Posterior vena cava (tissue), 2 donors: ENCODE measurements around the gene KRT15. TPM values are rescaled to one million over a fixed set of nuclear protein-coding genes. Genes with fewer than 3 reads are reported as not detected.

Source experiments
- DNase-seq: peaks from one replicate; pipeline ENCODE4 v3.0.0-alpha.2; 2020; ENCODE audit warnings: low spot score
- intact Hi-C, 2 donors: fragments of 100-400 bp; cut with DNase I; formaldehyde crosslinking; loops; one replicate each; pipeline versions ENCODE4 v1.14.1 to v1.14.2; 2022 to 2023
- total RNA-seq, 2 donors: library from RNA; stranded (reverse); fragmentation: NEBNext Ultra II Directional; extraction: Animal tissue kit (Norgen Biotek cat#: 25700); gene quantifications; one replicate each; pipeline ENCODE4 v1.2.1, GENCODE V29; 2021
- donor health status: DM: yes; HTN: yes; CAD: no.
- donor health status: DM: yes; HTN: yes; CAD: no.

KRT15 gene
- total RNA-seq, 2 donors from 2014 or later: not detected

GRCh38 chr17:41490000-41490990 lies 28.4 kb downstream of the KRT15 start:
- intact Hi-C loops: no loop called here
- DNase-seq: peak; percentile 22

DNA sequence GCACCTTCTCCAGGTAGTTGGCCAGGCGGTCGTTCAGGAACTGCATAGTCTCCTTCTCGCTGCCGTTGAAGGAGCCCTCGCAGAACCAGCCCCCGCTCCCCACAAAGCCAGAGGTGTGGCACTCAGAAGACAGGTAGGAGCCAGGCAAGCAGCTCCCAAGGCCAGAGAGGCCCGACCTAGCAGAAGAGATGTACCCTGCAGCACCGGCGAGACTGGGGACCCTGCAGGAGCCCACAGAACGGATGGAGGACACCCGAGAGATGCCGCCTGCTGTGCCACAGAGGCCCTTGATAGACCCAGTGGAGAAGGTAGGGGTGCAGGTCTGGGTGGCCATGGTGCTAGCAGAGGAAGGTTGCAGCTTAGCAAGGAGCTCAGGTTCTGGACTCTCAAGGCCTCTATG lies 29.2 kb downstream of the KRT15 start, which contains the start of gene KRT36:
Gene KRT36, minus strand, starts transcription at position 380 of the 400 bp plus-strand sequence. Its CDS starts 46 bp downstream, at position 334.
- intact Hi-C loops: no loop called here
- peak; percentile 55 for DNase-seq

GRCh38 chr17:41486809-41487530 lies 31.7 kb downstream of the KRT15 start:
- DNase-seq: peak; percentile 83
- intact Hi-C loops: no loop called here

- DNase-seq: peak; percentile 62
- intact Hi-C loops: no loop called here
Observed at GRCh38 chr17:41486316-41486715, 32.4 kb downstream of the KRT15 start.

- peak; percentile 38 for DNase-seq
- intact Hi-C loops: no loop called here
Observed at GRCh38 chr17:41484920-41485904, 33.5 kb downstream of the KRT15 start.

- DNase-seq: peak; percentile 66
- intact Hi-C loops: no loop called here
Observed at GRCh38 chr17:41483991-41484826, 34.5 kb downstream of the KRT15 start.

GRCh38 chr17:41483531-41483930 lies 35.2 kb downstream of the KRT15 start:
- peak; percentile 66 for DNase-seq
- intact Hi-C loops: no loop called here

DNA sequence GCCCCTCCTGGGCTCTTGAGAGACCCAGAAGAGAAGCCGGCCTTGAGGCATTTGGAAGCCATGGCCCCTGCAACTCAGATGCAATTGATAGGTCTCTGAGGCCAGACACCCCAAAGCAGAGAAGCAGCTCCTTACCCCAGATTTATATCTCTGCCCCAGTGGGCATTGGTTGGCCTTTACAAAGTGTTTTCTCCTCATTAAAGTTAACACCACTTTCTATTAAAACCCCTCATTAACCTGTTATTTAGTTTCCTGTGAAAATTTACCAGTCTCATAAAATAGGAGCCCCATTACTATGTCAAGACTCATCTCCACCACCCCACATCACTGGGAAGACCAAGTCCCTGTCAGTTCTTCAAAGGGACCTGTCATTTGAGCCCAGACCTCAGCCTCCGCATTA lies 37.7 kb downstream of the KRT15 start, which contains the start of gene KRT35:
Gene KRT35, minus strand, starts transcription at position 116 of the 400 bp plus-strand sequence. Its CDS starts 54 bp downstream, at position 62.
- no peak for DNase-seq
- intact Hi-C loops: no loop called here

- DNase-seq: peak; percentile 71
- intact Hi-C loops: no loop called here
Observed at GRCh38 chr17:41480581-41480980, 38.1 kb downstream of the KRT15 start.

DNA sequence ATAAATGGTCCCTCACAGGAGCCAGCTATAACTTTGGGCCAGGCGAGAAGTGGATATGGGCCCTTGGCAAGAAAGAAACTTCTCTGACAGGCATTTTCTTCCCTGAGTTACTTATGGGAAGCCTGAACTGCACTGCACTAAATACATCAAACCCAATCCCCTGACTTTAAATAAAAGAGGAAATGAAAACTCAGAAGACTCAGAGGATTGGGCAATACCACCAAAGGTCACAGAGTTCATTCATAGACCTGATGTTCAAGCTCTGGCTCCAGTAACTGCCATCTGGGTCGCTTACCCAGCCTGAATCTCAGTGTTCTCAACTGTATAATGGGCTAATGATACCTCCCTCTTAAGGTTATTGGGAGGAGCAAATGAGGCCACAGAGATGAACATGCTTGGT lies 38.6 kb downstream of the KRT15 start:
- no peak for DNase-seq
- intact Hi-C loops: no loop called here

DNA sequence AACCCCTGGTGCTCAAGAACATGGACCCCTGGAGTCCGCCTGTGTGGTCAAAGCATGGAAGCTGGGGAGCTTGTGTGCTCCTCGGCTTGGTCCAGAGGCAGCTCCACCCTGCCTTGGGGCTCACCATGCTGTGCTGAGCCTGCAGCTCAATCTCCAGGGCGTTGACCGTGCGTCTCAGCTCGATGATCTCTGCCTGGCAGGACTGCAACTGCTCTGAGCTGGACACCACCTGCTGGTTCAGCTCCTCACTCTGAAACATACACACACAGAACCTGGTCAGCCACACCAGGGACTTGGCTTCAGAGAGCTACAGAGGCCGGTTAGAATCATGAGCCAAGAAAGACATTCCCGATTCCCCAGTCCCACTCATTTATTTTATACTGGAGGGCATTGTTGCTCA lies 40.5 kb downstream of the KRT15 start:
- intact Hi-C loops: no loop called here
- peak; percentile 30 for DNase-seq

DNA sequence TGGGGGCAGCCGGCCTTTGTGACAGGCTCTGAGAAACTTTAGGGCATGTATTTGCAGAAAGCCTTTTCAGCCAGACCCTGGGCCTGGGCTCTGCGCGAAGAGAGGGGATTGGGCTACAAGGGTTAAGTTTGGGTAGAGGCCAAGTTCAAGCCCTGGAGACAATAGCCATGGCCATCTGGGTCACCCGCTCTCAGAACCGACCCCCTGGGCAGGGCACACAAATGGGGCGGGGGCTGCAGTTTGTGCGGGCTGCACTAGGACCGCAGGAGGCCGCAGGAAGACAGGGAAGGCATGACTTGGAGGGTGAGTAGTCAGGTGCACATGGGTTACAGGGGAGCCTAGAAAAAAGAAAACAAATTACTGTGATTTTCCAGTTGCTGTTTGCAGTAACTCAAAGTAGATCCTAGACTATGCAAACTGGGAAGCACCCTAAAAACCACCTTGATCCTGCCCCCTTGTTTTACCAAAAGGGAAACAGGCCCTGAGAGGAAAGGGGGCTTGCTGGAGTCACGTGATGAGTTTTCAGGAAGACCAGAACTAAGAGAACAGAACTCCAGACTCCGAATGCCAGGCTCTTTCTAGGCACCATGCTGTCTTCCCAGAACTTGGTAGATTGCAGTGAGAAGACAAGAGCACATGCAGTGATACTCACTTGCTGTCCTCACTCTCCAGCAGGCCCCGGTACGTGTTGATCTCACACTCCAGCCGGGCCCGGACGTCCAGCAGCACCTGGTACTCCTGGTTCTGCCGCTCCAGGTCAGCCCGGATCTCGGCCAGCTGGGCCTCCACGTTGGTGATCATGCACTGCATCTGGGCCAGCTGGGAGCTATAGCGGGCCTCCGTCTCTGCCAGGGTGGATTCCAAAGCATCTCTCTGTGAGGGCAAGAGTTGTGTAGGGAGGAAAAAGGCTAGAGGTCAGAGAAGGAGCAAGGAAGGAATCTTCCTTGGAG lies 41.5 kb downstream of the KRT15 start:
- peak; percentile 73 for DNase-seq
- intact Hi-C loops: no loop called here

- intact Hi-C loops: no loop called here
Observed at GRCh38 chr17:41475421-41475820, 43.3 kb downstream of the KRT15 start.

DNA sequence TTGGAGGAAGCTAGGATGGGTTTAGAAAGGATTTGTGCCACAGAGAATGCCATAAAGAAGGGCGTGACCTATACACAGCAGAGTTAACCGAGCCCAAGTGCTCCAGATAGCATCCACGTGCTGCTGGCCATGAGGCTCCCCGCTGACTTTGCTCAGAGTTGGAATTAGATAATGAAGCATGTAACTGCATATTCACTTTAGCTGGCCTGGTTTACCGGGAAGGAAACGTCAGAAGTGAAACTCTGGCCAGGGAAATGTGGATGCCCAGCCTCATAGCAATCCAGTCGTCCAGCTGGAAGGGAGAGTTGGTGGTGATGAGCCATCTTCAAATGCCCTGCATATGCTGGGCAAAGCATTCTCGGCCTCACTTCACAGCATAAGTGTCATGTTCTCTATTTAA lies 43.8 kb downstream of the KRT15 start:
- intact Hi-C loops: no loop called here
- peak; percentile 61 for DNase-seq

More at GRCh38 chr17:41475421-41475820, 43.3 kb downstream of the KRT15 start:
- peak; percentile 59 for DNase-seq

GRCh38 chr17:41468346-41468745 lies 50.3 kb downstream of the KRT15 start:
- no peak for DNase-seq
- intact Hi-C loops: no loop called here

DNA sequence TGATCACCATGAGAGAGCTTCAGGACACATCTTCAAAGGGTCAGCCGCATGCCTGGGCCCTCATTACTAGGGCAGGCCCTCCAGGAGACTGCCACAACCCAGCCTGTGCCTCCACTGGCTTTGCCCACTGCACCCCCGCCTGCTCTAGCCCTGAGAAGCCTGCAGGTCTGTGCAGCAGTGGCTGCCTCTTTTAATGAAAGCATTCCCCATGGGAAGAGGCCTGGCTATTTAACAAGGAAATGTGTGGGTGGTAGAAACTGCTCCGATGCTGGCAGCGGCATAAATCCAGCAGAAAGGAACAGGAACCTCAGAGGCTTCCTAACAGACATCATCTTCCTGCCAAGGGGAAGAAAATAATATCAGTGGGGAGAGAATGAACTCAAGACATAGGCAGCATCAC lies 51.1 kb downstream of the KRT15 start:
- intact Hi-C loops: no loop called here
- peak; percentile 64 for DNase-seq

- DNase-seq: peak; percentile 62
- intact Hi-C loops: no loop called here
Observed at GRCh38 chr17:41466988-41467387, 51.7 kb downstream of the KRT15 start, which contains the start of gene KRT32. Gene KRT32, minus strand, starts transcription at chr17:41467386. Its CDS starts 61 bp downstream, at chr17:41467325.
